ENCODE data around the gene KCNMA1. TPM values are rescaled to one million over a fixed set of nuclear protein-coding genes. Genes with fewer than 3 reads are reported as not detected.

The KCNMA1 gene
- total RNA-seq, 1 experiment from 2014 or later = 0.49 TPM

- RAD21 ChIA-PET (ENCODE audit: low non-redundant PET in 1 of 2, low total read pairs in 2 of 2, uncharacterized antibody in 2 of 2, unreplicated experiment in 2 of 2) = no interaction called here
Measured at GRCh38 chr10:77084431-77085144, 553.0 kb downstream of the KCNMA1 start.

More at GRCh38 chr10:77084431-77085144, 553.0 kb downstream of the KCNMA1 start:
- H3K9me2 ChIP-seq (ENCODE audit: insufficient read depth) = no peaks in the 10 kb centered on the region
- no peak for DNase-seq (ENCODE audit: low read depth, low spot score)
- H3K27ac ChIP-seq (ENCODE audit: low read depth, low read length) = no peak overlapping the region
- no peaks in the 10 kb centered on the region for H3K79me2 ChIP-seq (ENCODE audit: insufficient read depth, low read length)
- H3K4me2 ChIP-seq (ENCODE audit: low read length) = no peak overlapping the region
- no peaks in the 10 kb centered on the region for H3K4me1 ChIP-seq (ENCODE audit: control insufficient read depth in 1 of 2, insufficient read depth in 2 of 2, low read length in 2 of 2)
- H3K36me3 ChIP-seq (ENCODE audit: control insufficient read depth in 1 of 2, insufficient read depth in 2 of 2, low read length in 2 of 2) = no peaks in the 10 kb centered on the region
- ChIA-PET POLR2A (no interaction called here), CTCF (no interaction called here)
- no peaks in the 10 kb centered on the region for H4K20me1 ChIP-seq (ENCODE audit: insufficient read depth)
- ATAC-seq = no peak
- H3K4me3 ChIP-seq (replicated peaks in 1 of 2; ENCODE audit: low read depth in 1 of 2, low read length in 2 of 2) = no peak overlapping the region
- H3K9ac ChIP-seq (ENCODE audit: low read length) = no peak overlapping the region
- intact Hi-C loops (cut with micrococcal nuclease) = no loop called here
- H2AFZ ChIP-seq (ENCODE audit: low read depth, low read length, poor library complexity, severe bottlenecking) = no peak overlapping the region
- TF ChIP-seq POLR2A (IDR thresholded peaks at IDR 0.05; ENCODE audit: borderline replicate concordance, extremely low read depth, insufficient read depth, insufficient read length) = no peak
- no peak for TF ChIP-seq MAX (IDR thresholded peaks at IDR 0.05)
- no peak for TF ChIP-seq RAD21 (IDR thresholded peaks at IDR 0.05; ENCODE audit: low read depth)
- no peak for TF ChIP-seq YY1 (IDR thresholded peaks at IDR 0.05; ENCODE audit: extremely low read depth, insufficient replicate concordance, low read depth, low read length)
- no peak for TF ChIP-seq CBX3 (IDR thresholded peaks at IDR 0.05; ENCODE audit: low read depth)
- no peak for TF ChIP-seq ZFX (IDR thresholded peaks at IDR 0.05)
- no peak for TF ChIP-seq POLR2AphosphoS5 (IDR thresholded peaks at IDR 0.05; ENCODE audit: low read depth, low read length)
- TF ChIP-seq TCF7L2 (IDR thresholded peaks at IDR 0.05; ENCODE audit: borderline replicate concordance, extremely low read depth, insufficient read depth, insufficient read length) = no peak
- TF ChIP-seq EGR1 (IDR thresholded peaks at IDR 0.05; ENCODE audit: low read depth) = no peak
- TF ChIP-seq ELF1 (IDR thresholded peaks at IDR 0.05; ENCODE audit: borderline replicate concordance, low read depth) = no peak
- TF ChIP-seq EZH2phosphoT487 (IDR thresholded peaks at IDR 0.05; ENCODE audit: borderline replicate concordance) = no peak
- no peak for TF ChIP-seq SRF (IDR thresholded peaks at IDR 0.05; ENCODE audit: low read depth)
- no peak for TF ChIP-seq SP1 (IDR thresholded peaks at IDR 0.05; ENCODE audit: low read depth)
- TF ChIP-seq CEBPB (IDR thresholded peaks at IDR 0.05; ENCODE audit: low read depth) = no peak
- no peak for TF ChIP-seq ZNF274 (IDR thresholded peaks at IDR 0.05; ENCODE audit: low read depth, low read length)
- no peak for TF ChIP-seq EZH2 (IDR thresholded peaks at IDR 0.05)
- no peak for TF ChIP-seq ZBTB33 (IDR thresholded peaks at IDR 0.05; ENCODE audit: extremely low read depth, insufficient replicate concordance, low read length)
- TF ChIP-seq SIN3A (IDR thresholded peaks at IDR 0.05; ENCODE audit: low read depth) = no peak
- no peak for TF ChIP-seq ATF3 (IDR thresholded peaks at IDR 0.05)
- TF ChIP-seq CTCF (IDR thresholded peaks at IDR 0.05 in 2 of 3, conservative IDR thresholded peaks at IDR 0.05 in 1 of 3; ENCODE audit: borderline replicate concordance in 1 of 3, insufficient read depth in 1 of 3, low read depth in 2 of 3, low read length in 2 of 3) = no peak
- H3K27me3 ChIP-seq (ENCODE audit: insufficient read depth, low read length) = peaks cover 10% of the 10 kb centered on the region; the same call in 1 of the 2 replicates
- no peaks in the 10 kb centered on the region for H3K9me3 ChIP-seq (ENCODE audit: control insufficient read depth in 1 of 2, insufficient read depth in 1 of 2, low read depth in 1 of 2, low read length in 2 of 2)
- BruUV-seq (replicated peaks) = no TSS peak

Data from HCT116 (cell line).